ENCODE results near the gene TUBGCP6. TPM values are rescaled to one million over a fixed set of nuclear protein-coding genes. Genes with fewer than 3 reads are reported as not detected.

TUBGCP6 gene
- polyA plus RNA-seq, 1 donor from 2014 or later = 74.5 TPM

GRCh38 chr22:50255099-50255498, 10.3 kb upstream of the TUBGCP6 start:
- no peak overlapping the region for H3K9ac ChIP-seq (ENCODE audit: low read length)
- H4K20me1 ChIP-seq (ENCODE audit: insufficient read depth) = no peaks in the 10 kb centered on the region
- no peak overlapping the region for H3K4me3 ChIP-seq (ENCODE audit: low read length)
- no peaks in the 10 kb centered on the region for H3F3A ChIP-seq (ENCODE audit: insufficient read depth, low read length, poor library complexity, severe bottlenecking)
- no peak overlapping the region for H3K27ac ChIP-seq (ENCODE audit: low read length)
- H3K27me3 ChIP-seq (ENCODE audit: insufficient read depth, low read depth, low read length) = no peaks in the 10 kb centered on the region
- H2AFZ ChIP-seq (ENCODE audit: low read depth, low read length) = no peak overlapping the region
- no peaks in the 10 kb centered on the region for H3K9me3 ChIP-seq (ENCODE audit: low read length)
- no peak overlapping the region for H3K4me2 ChIP-seq (ENCODE audit: low read length)
- TF ChIP-seq MXI1 (conservative IDR thresholded peaks at IDR 0.05; ENCODE audit: poor library complexity, severe bottlenecking) (no peak), POLR2AphosphoS5 (IDR thresholded peaks at IDR 0.05) (no peak), EP300 (conservative IDR thresholded peaks at IDR 0.05; ENCODE audit: poor library complexity, severe bottlenecking) (no peak), SMC3 (conservative IDR thresholded peaks at IDR 0.05; ENCODE audit: poor library complexity) (no peak), RAD21 (conservative IDR thresholded peaks at IDR 0.05) (no peak), TAF1 (IDR thresholded peaks at IDR 0.05; ENCODE audit: low read depth) (no peak), EZH2 (IDR thresholded peaks at IDR 0.05; ENCODE audit: borderline replicate concordance, insufficient read depth, low read length, poor library complexity, severe bottlenecking) (no peak)
- no peaks in the 10 kb centered on the region for H3K9me2 ChIP-seq (ENCODE audit: insufficient read depth, low read length)
- H3K36me3 ChIP-seq (ENCODE audit: insufficient read depth, low read length) = no peaks in the 10 kb centered on the region
- no peaks in the 10 kb centered on the region for H3K79me2 ChIP-seq (replicated peaks; ENCODE audit: insufficient read depth, low read length)

GRCh38 chr22:50253941-50254340, 9.1 kb upstream of the TUBGCP6 start:
- H3K36me3 ChIP-seq (ENCODE audit: insufficient read depth, low read length) = no peaks in the 10 kb centered on the region

More at GRCh38 chr22:50253941-50254340, 9.1 kb upstream of the TUBGCP6 start:
- no peaks in the 10 kb centered on the region for H3K9me3 ChIP-seq (ENCODE audit: low read length)
- H3K4me2 ChIP-seq (ENCODE audit: low read length) = no peak overlapping the region
- no peaks in the 10 kb centered on the region for H3K9me2 ChIP-seq (ENCODE audit: insufficient read depth, low read length)
- H3K79me2 ChIP-seq (replicated peaks; ENCODE audit: insufficient read depth, low read length) = no peaks in the 10 kb centered on the region
- H3K27me3 ChIP-seq (ENCODE audit: insufficient read depth, low read depth, low read length) = no peaks in the 10 kb centered on the region
- no peak overlapping the region for H2AFZ ChIP-seq (ENCODE audit: low read depth, low read length)
- H4K20me1 ChIP-seq (ENCODE audit: insufficient read depth) = no peaks in the 10 kb centered on the region
- H3F3A ChIP-seq (ENCODE audit: insufficient read depth, low read length, poor library complexity, severe bottlenecking) = no peaks in the 10 kb centered on the region
- H3K9ac ChIP-seq (ENCODE audit: low read length) = no peak overlapping the region
- no peak for TF ChIP-seq EP300 (conservative IDR thresholded peaks at IDR 0.05; ENCODE audit: poor library complexity, severe bottlenecking)
- TF ChIP-seq EZH2 (IDR thresholded peaks at IDR 0.05; ENCODE audit: borderline replicate concordance, insufficient read depth, low read length, poor library complexity, severe bottlenecking) = no peak
- TF ChIP-seq RAD21 (conservative IDR thresholded peaks at IDR 0.05) = no peak
- no peak for TF ChIP-seq REST (IDR thresholded peaks at IDR 0.05; ENCODE audit: borderline replicate concordance)
- no peak for TF ChIP-seq POLR2AphosphoS5 (IDR thresholded peaks at IDR 0.05)
- no peak for TF ChIP-seq CTCF (IDR thresholded peaks at IDR 0.05; ENCODE audit: poor library complexity, severe bottlenecking)
- no peak for TF ChIP-seq SMC3 (conservative IDR thresholded peaks at IDR 0.05; ENCODE audit: poor library complexity)
- no peak for TF ChIP-seq MXI1 (conservative IDR thresholded peaks at IDR 0.05; ENCODE audit: poor library complexity, severe bottlenecking)
- no peak for TF ChIP-seq TAF1 (IDR thresholded peaks at IDR 0.05; ENCODE audit: low read depth)
- H3K27ac ChIP-seq (ENCODE audit: low read length) = no peak overlapping the region
- no peak overlapping the region for H3K4me3 ChIP-seq (ENCODE audit: low read length)

Data from neural cell (in vitro differentiated cells).